Esophagus muscularis mucosa (tissue), 4 donors: ENCODE measurements around the gene DGCR6L.
"Not testable (repeated sequence)": the region's sequence is repeated elsewhere in the genome, so short reads cannot be mapped to it uniquely, and the experiment has no call there.

ENCODE experiments used
- CTCF ChIP-seq, 3 experiments: fragments of 200-600 bp in 2 of 3; fragments of 450-650 bp in 1 of 3; sonication (generic) in 2 of 3; IDR thresholded peaks; one replicate each; pipeline ENCODE4 v1.5.1; 2017 to 2019; ENCODE audit warnings: antibody characterized with exemption in 3 of 3, mild to moderate bottlenecking in 2 of 3, moderate library complexity in 1 of 3
- EP300 ChIP-seq: sonication (generic); formaldehyde crosslinking; IDR thresholded peaks from one replicate; pipeline ENCODE4 v1.6.1; 2017; ENCODE audit warnings: antibody characterized with exemption
- POLR2A ChIP-seq: fragments of 450-650 bp; IDR thresholded peaks from one replicate; pipeline ENCODE4 v1.6.1; 2017; ENCODE audit warnings: antibody characterized with exemption, moderate library complexity, mild to moderate bottlenecking, low read depth

- not testable (repeated sequence) for TF ChIP-seq POLR2A; CTCF (IDR thresholded peaks at IDR 0.05); EP300
These were observed 16.7 kb upstream of the DGCR6L start for GRCh38 chr22:20336561-20336960.
